ENCODE data around the gene NOA1. TPM values are rescaled to one million over a fixed set of nuclear protein-coding genes. Genes with fewer than 3 reads are reported as not detected.

The NOA1 gene
- total and polyA plus RNA-seq, 2 donors (not counting 3 experiments of a cell fraction or from before 2014, with no cell fraction given), result 13.9 to 17.1 TPM

DNA sequence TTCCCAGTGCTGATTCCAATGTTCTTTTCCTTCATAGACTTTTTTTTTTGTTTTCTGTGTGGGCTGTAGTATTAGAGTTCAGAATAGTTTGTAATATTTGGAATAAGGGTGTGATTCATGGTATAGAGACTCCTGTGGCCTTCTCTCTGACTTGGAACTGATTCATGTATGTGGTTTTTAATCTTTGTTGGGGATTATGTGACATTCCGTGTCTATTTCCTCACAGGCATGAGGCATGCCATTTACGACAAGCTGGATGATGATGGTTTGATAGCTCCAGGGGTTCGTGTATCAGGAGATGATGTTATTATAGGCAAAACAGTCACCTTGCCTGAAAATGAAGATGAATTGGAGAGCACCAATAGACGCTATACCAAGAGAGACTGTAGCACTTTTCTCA, 45.7 kb upstream of the NOA1 start:
- Histone ChIP-seq H4K20me1 (replicated peaks; ENCODE audit: control insufficient read depth, extremely low read depth, insufficient read depth, low read length) (no peaks in the 10 kb centered on the region), H3K4me3 (replicated peaks in 1 of 3; ENCODE audit: insufficient read depth in 1 of 3, low read depth in 1 of 3, low read length in 3 of 3) (no peak overlapping the region), H3K9me3 (replicated peaks; ENCODE audit: control insufficient read depth, insufficient read depth, low read length) (no peaks in the 10 kb centered on the region), H3K4me2 (ENCODE audit: insufficient read depth, low read length) (no peak overlapping the region), H3K27me3 (ENCODE audit: control insufficient read depth in 2 of 2, insufficient read depth in 2 of 2, low read length in 2 of 2) (no peaks in the 10 kb centered on the region), H3K36me3 (ENCODE audit: control insufficient read depth in 2 of 2, extremely low read depth in 1 of 2, insufficient read depth in 2 of 2, low read length in 2 of 2) (peaks cover 12 to 54% of the 10 kb centered on the region in 2 experiments), H3K79me2 (ENCODE audit: control insufficient read depth, insufficient read depth, low read length) (peaks cover 17% of the 10 kb centered on the region), H3K27ac (ENCODE audit: insufficient read depth, low read depth, low read length) (peak overlapping the region; percentile 26), H3K9me1 (replicated peaks; ENCODE audit: control insufficient read depth, extremely low read depth, insufficient read depth, low read length) (peaks cover 3% of the 10 kb centered on the region), H2AFZ (ENCODE audit: low read depth, low read length) (no peak overlapping the region), H3K4me1 (ENCODE audit: control insufficient read depth, extremely low read depth, insufficient read depth, low read length) (peaks cover 42% of the 10 kb centered on the region), H3K9ac (replicated peaks; ENCODE audit: extremely low read depth, insufficient read depth, low read length) (no peak overlapping the region)
- ChIA-PET POLR2A (interaction anchor here (0.6 kb wide), 1 partner anchor 20 kb away, joined by 7 read pairs; no protein-coding TSS in a partner anchor), CTCF (interaction anchor here (1.5 kb wide), 1 partner anchor 140 kb away, joined by 4 read pairs; no protein-coding TSS in a partner anchor)
- BruUV-seq (replicated peaks), result no TSS peak
- TF ChIP-seq, protein P1, sequence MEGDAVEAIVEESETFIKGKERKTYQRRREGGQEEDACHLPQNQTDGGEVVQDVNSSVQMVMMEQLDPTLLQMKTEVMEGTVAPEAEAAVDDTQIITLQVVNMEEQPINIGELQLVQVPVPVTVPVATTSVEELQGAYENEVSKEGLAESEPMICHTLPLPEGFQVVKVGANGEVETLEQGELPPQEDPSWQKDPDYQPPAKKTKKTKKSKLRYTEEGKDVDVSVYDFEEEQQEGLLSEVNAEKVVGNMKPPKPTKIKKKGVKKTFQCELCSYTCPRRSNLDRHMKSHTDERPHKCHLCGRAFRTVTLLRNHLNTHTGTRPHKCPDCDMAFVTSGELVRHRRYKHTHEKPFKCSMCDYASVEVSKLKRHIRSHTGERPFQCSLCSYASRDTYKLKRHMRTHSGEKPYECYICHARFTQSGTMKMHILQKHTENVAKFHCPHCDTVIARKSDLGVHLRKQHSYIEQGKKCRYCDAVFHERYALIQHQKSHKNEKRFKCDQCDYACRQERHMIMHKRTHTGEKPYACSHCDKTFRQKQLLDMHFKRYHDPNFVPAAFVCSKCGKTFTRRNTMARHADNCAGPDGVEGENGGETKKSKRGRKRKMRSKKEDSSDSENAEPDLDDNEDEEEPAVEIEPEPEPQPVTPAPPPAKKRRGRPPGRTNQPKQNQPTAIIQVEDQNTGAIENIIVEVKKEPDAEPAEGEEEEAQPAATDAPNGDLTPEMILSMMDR (IDR thresholded peaks at IDR 0.05; ENCODE audit: extremely low read depth in 1 of 2, insufficient read depth in 1 of 2, low read depth in 1 of 2, low read length in 2 of 2), result no peak
- no peak for TF ChIP-seq EZH2 (IDR thresholded peaks at IDR 0.05; ENCODE audit: borderline replicate concordance, low read depth, low read length, severe bottlenecking)
- TF ChIP-seq MYC (IDR thresholded peaks at IDR 0.05; ENCODE audit: low read depth, low read length), result no peak
- peak; percentile 79 for TF ChIP-seq GATA2 (IDR thresholded peaks at IDR 0.05; ENCODE audit: insufficient read depth, insufficient read length, low read depth, low read length)
- TF ChIP-seq POLR2A (IDR thresholded peaks at IDR 0.05; ENCODE audit: low read depth, low read length), result no peak
- peak; percentile 24 for TF ChIP-seq POLR2AphosphoS5 (IDR thresholded peaks at IDR 0.05; ENCODE audit: insufficient read depth, low read depth, low read length)
- TF ChIP-seq FOS (IDR thresholded peaks at IDR 0.05; ENCODE audit: borderline replicate concordance, insufficient read depth, low read length), result peak; percentile 70
- TF ChIP-seq JUN (IDR thresholded peaks at IDR 0.05; ENCODE audit: borderline replicate concordance, insufficient read depth, insufficient read length, low read depth), result peak; percentile 13
- TF ChIP-seq, protein P2, sequence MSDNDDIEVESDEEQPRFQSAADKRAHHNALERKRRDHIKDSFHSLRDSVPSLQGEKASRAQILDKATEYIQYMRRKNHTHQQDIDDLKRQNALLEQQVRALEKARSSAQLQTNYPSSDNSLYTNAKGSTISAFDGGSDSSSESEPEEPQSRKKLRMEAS (IDR thresholded peaks at IDR 0.05; ENCODE audit: insufficient read depth, insufficient read length), result no peak
- FAIRE-seq (peak; percentile 15), DNase-seq (ENCODE audit: low read depth, low spot score) (peak; percentile 57)
- dilution Hi-C loops (cut with MboI; ENCODE audit: extremely low pct_ligation_motif_present, low sequenced_read_pairs), result no loop called here
- intact Hi-C loops (cut with micrococcal nuclease), result no loop called here

Measured in endothelial cell of umbilical vein (primary cell).